Osteocyte (in vitro differentiated cells): ENCODE results near the gene SDF4. TPM values are rescaled to one million over a fixed set of nuclear protein-coding genes. Genes with fewer than 3 reads are reported as not detected.

Source experiments
- DNase-seq: peaks from one replicate; pipeline ENCODE4 v3.0.0; 2021; ENCODE audit warnings: mixed read lengths; ENCODE audit not compliant: unreplicated experiment; ENCODE audit errors: extremely low spot score
- H3K27ac Mint-ChIP-seq: one replicate; pipeline ENCODE4 v1.8.0; 2021; ENCODE audit warnings: mild to moderate bottlenecking, mixed read lengths; ENCODE audit not compliant: unreplicated experiment
- H3K27me3 Mint-ChIP-seq: one replicate; pipeline ENCODE4 v1.8.0; 2021; ENCODE audit warnings: mixed read lengths; ENCODE audit not compliant: unreplicated experiment
- H3K36me3 Mint-ChIP-seq: one replicate; pipeline ENCODE4 v1.8.0; 2021; ENCODE audit warnings: mixed read lengths; ENCODE audit not compliant: unreplicated experiment
- H3K4me1 Mint-ChIP-seq: one replicate; pipeline ENCODE4 v1.8.0; 2021; ENCODE audit warnings: mixed read lengths; ENCODE audit not compliant: unreplicated experiment
- H3K4me3 Mint-ChIP-seq: one replicate; pipeline ENCODE4 v1.8.0; 2021; ENCODE audit warnings: mild to moderate bottlenecking, moderate library complexity, mixed read lengths; ENCODE audit not compliant: unreplicated experiment
- H3K9me3 Mint-ChIP-seq: one replicate; pipeline ENCODE4 v1.8.0; 2021; ENCODE audit warnings: mixed read lengths; ENCODE audit not compliant: unreplicated experiment
- CTCF ChIP-seq: fragments of 200-600 bp; sonication (generic); IDR thresholded peaks from 2 replicates; pipeline ENCODE4 v1.5.0; 2021; ENCODE audit warnings: antibody characterized with exemption, mild to moderate bottlenecking, moderate library complexity
- total RNA-seq: library from RNA; stranded (reverse); gene quantifications from 2 replicates; pipeline ENCODE4 v1.2.1, GENCODE V29; 2021

The SDF4 gene
- total RNA-seq, 1 donor from 2014 or later: 196 TPM

- no peak for TF ChIP-seq CTCF
- H3K4me1 Mint-ChIP-seq: peaks cover 19% of the 10 kb centered on the region
- no peak for DNase-seq
Observed at GRCh38 chr1:1217621-1218523, 13.9 kb downstream of the SDF4 start.

GRCh38 chr1:1216770-1217620, 14.8 kb downstream of the SDF4 start:
- Mint-ChIP-seq H3K4me1 (peaks cover 19% of the 10 kb centered on the region), H3K9me3 (no peaks in the 10 kb centered on the region), H3K4me3 (no peak overlapping the region), H3K27me3 (no peaks in the 10 kb centered on the region), H3K36me3 (peaks cover 14% of the 10 kb centered on the region), H3K27ac (no peak overlapping the region)
- no peak for DNase-seq
- no peak for TF ChIP-seq CTCF

More at GRCh38 chr1:1217621-1218523, 13.9 kb downstream of the SDF4 start:
- Mint-ChIP-seq H3K36me3 (peaks cover 17% of the 10 kb centered on the region), H3K9me3 (no peaks in the 10 kb centered on the region), H3K4me3 (no peak overlapping the region), H3K27me3 (no peaks in the 10 kb centered on the region), H3K27ac (peak overlapping the region; percentile 14)

GRCh38 chr1:1215881-1216605, 15.8 kb downstream of the SDF4 start:
- no peaks in the 10 kb centered on the region for H3K27me3 Mint-ChIP-seq
- H3K9me3 Mint-ChIP-seq: no peaks in the 10 kb centered on the region
- H3K27ac Mint-ChIP-seq: no peak overlapping the region
- peaks cover 10% of the 10 kb centered on the region for H3K36me3 Mint-ChIP-seq
- no peak for DNase-seq
- no peak for TF ChIP-seq CTCF
- H3K4me1 Mint-ChIP-seq: peaks cover 19% of the 10 kb centered on the region
- no peak overlapping the region for H3K4me3 Mint-ChIP-seq

GRCh38 chr1:1215080-1215676, 16.6 kb downstream of the SDF4 start:
- Mint-ChIP-seq H3K4me1 (peaks cover 22% of the 10 kb centered on the region), H3K36me3 (peaks cover 6% of the 10 kb centered on the region), H3K9me3 (no peaks in the 10 kb centered on the region), H3K27ac (no peak overlapping the region), H3K4me3 (no peak overlapping the region), H3K27me3 (no peaks in the 10 kb centered on the region)
- no peak for TF ChIP-seq CTCF
- DNase-seq: no peak
